ENCODE results near the gene CYP46A1.

CYP46A1 gene

GRCh38 chr14:99724939-99725773, 41.1 kb downstream of the CYP46A1 start:
- Histone ChIP-seq H3K27me3 (ENCODE audit: control insufficient read depth, insufficient read depth, low read length) (no peaks in the 10 kb centered on the region), H3K4me1 (ENCODE audit: control insufficient read depth, insufficient read depth, low read length) (peaks cover 1% of the 10 kb centered on the region; the same call in 1 of the 2 replicates), H3K4me3 (ENCODE audit: low read length) (no peak overlapping the region), H3K27ac (ENCODE audit: low read length) (no peak overlapping the region), H3K36me3 (ENCODE audit: control insufficient read depth, insufficient read depth, low read length) (no peaks in the 10 kb centered on the region; the same call in 1 of the 2 replicates), H3K9me3 (ENCODE audit: control insufficient read depth, insufficient read depth, low read length) (no peaks in the 10 kb centered on the region)
- DNase-seq (ENCODE audit: low read depth, low spot score): no peak
- no CpG with 5 or more reads among the region's 15 CpGs for WGBS (ENCODE audit: insufficient coverage, insufficient read length)

- no CpG with 5 or more reads among the region's 18 CpGs for WGBS (ENCODE audit: insufficient coverage, insufficient read length)
- H3K27me3 ChIP-seq (ENCODE audit: control insufficient read depth, insufficient read depth, low read length): no peaks in the 10 kb centered on the region
- H3K4me1 ChIP-seq (ENCODE audit: control insufficient read depth, insufficient read depth, low read length): peaks cover 4% of the 10 kb centered on the region; the same call in 1 of the 2 replicates
- no peak for DNase-seq (ENCODE audit: low read depth, low spot score)
- H3K9me3 ChIP-seq (ENCODE audit: control insufficient read depth, insufficient read depth, low read length): no peaks in the 10 kb centered on the region
- H3K36me3 ChIP-seq (ENCODE audit: control insufficient read depth, insufficient read depth, low read length): no peaks in the 10 kb centered on the region; the same call in 1 of the 2 replicates
- H3K27ac ChIP-seq (ENCODE audit: low read length): no peak overlapping the region
- no peak overlapping the region for H3K4me3 ChIP-seq (ENCODE audit: low read length)
Observed at GRCh38 chr14:99725774-99726537, 41.9 kb downstream of the CYP46A1 start.

GRCh38 chr14:99726538-99727095, 42.5 kb downstream of the CYP46A1 start:
- Histone ChIP-seq H3K4me1 (ENCODE audit: control insufficient read depth, insufficient read depth, low read length) (peaks cover 3% of the 10 kb centered on the region; the same call in 1 of the 2 replicates), H3K9me3 (ENCODE audit: control insufficient read depth, insufficient read depth, low read length) (no peaks in the 10 kb centered on the region), H3K4me3 (ENCODE audit: low read length) (no peak overlapping the region), H3K36me3 (ENCODE audit: control insufficient read depth, insufficient read depth, low read length) (no peaks in the 10 kb centered on the region; the same call in 1 of the 2 replicates), H3K27me3 (ENCODE audit: control insufficient read depth, insufficient read depth, low read length) (no peaks in the 10 kb centered on the region), H3K27ac (ENCODE audit: low read length) (no peak overlapping the region)
- no peak for DNase-seq (ENCODE audit: low read depth, low spot score)
- WGBS (ENCODE audit: insufficient coverage, insufficient read length): no CpG with 5 or more reads among the region's 26 CpGs

- no peak for DNase-seq (ENCODE audit: low read depth, low spot score)
- Histone ChIP-seq H3K27ac (ENCODE audit: low read length) (no peak overlapping the region), H3K9me3 (ENCODE audit: control insufficient read depth, insufficient read depth, low read length) (no peaks in the 10 kb centered on the region), H3K4me3 (ENCODE audit: low read length) (no peak overlapping the region), H3K36me3 (ENCODE audit: control insufficient read depth, insufficient read depth, low read length) (no peaks in the 10 kb centered on the region; the same call in 1 of the 2 replicates), H3K4me1 (ENCODE audit: control insufficient read depth, insufficient read depth, low read length) (peaks cover 3% of the 10 kb centered on the region; the same call in 1 of the 2 replicates), H3K27me3 (ENCODE audit: control insufficient read depth, insufficient read depth, low read length) (no peaks in the 10 kb centered on the region)
- WGBS (ENCODE audit: insufficient coverage, insufficient read length): no CpG with 5 or more reads among the region's 25 CpGs
Observed at GRCh38 chr14:99727096-99727870, 43.2 kb downstream of the CYP46A1 start.

- DNase-seq (ENCODE audit: low read depth, low spot score): no peak
- Histone ChIP-seq H3K4me1 (ENCODE audit: control insufficient read depth, insufficient read depth, low read length) (peaks cover 3% of the 10 kb centered on the region; the same call in 1 of the 2 replicates), H3K36me3 (ENCODE audit: control insufficient read depth, insufficient read depth, low read length) (no peaks in the 10 kb centered on the region; the same call in 1 of the 2 replicates), H3K4me3 (ENCODE audit: low read length) (no peak overlapping the region), H3K27ac (ENCODE audit: low read length) (no peak overlapping the region), H3K9me3 (ENCODE audit: control insufficient read depth, insufficient read depth, low read length) (no peaks in the 10 kb centered on the region), H3K27me3 (ENCODE audit: control insufficient read depth, insufficient read depth, low read length) (no peaks in the 10 kb centered on the region)
- no CpG with 5 or more reads among the region's 16 CpGs for WGBS (ENCODE audit: insufficient coverage, insufficient read length)
Observed at GRCh38 chr14:99728231-99728920, 44.3 kb downstream of the CYP46A1 start.

GRCh38 chr14:99728981-99729451, 44.9 kb downstream of the CYP46A1 start:
- DNase-seq (ENCODE audit: low read depth, low spot score): no peak
- no CpG with 5 or more reads among the region's 4 CpGs for WGBS (ENCODE audit: insufficient coverage, insufficient read length)
- H3K4me3 ChIP-seq (ENCODE audit: low read length): no peak overlapping the region
- no peaks in the 10 kb centered on the region for H3K9me3 ChIP-seq (ENCODE audit: control insufficient read depth, insufficient read depth, low read length)
- no peak overlapping the region for H3K27ac ChIP-seq (ENCODE audit: low read length)
- H3K4me1 ChIP-seq (ENCODE audit: control insufficient read depth, insufficient read depth, low read length): peaks cover 3% of the 10 kb centered on the region; the same call in 1 of the 2 replicates
- no peaks in the 10 kb centered on the region; the same call in 1 of the 2 replicates for H3K36me3 ChIP-seq (ENCODE audit: control insufficient read depth, insufficient read depth, low read length)
- H3K27me3 ChIP-seq (ENCODE audit: control insufficient read depth, insufficient read depth, low read length): no peaks in the 10 kb centered on the region

GRCh38 chr14:99729991-99730875, 46.1 kb downstream of the CYP46A1 start:
- peak overlapping the region; percentile 69; the same call in 1 of the 2 replicates for H3K4me3 ChIP-seq (ENCODE audit: low read length)
- no peaks in the 10 kb centered on the region; the same call in 1 of the 2 replicates for H3K36me3 ChIP-seq (ENCODE audit: control insufficient read depth, insufficient read depth, low read length)
- H3K4me1 ChIP-seq (ENCODE audit: control insufficient read depth, insufficient read depth, low read length): peaks cover 3% of the 10 kb centered on the region; the same call in 1 of the 2 replicates
- no peaks in the 10 kb centered on the region for H3K9me3 ChIP-seq (ENCODE audit: control insufficient read depth, insufficient read depth, low read length)
- H3K27ac ChIP-seq (ENCODE audit: low read length): no peak overlapping the region
- no CpG with 5 or more reads among the region's 75 CpGs for WGBS (ENCODE audit: insufficient coverage, insufficient read length)
- no peaks in the 10 kb centered on the region for H3K27me3 ChIP-seq (ENCODE audit: control insufficient read depth, insufficient read depth, low read length)
- peak; percentile 57 for DNase-seq (ENCODE audit: low read depth, low spot score)

GRCh38 chr14:99730876-99731546, 46.9 kb downstream of the CYP46A1 start:
- no CpG with 5 or more reads among the region's 13 CpGs for WGBS (ENCODE audit: insufficient coverage, insufficient read length)

More at GRCh38 chr14:99730876-99731546, 46.9 kb downstream of the CYP46A1 start:
- Histone ChIP-seq H3K9me3 (ENCODE audit: control insufficient read depth, insufficient read depth, low read length) (no peaks in the 10 kb centered on the region), H3K36me3 (ENCODE audit: control insufficient read depth, insufficient read depth, low read length) (no peaks in the 10 kb centered on the region; the same call in 1 of the 2 replicates), H3K27ac (ENCODE audit: low read length) (no peak overlapping the region), H3K4me3 (ENCODE audit: low read length) (no peak overlapping the region), H3K27me3 (ENCODE audit: control insufficient read depth, insufficient read depth, low read length) (no peaks in the 10 kb centered on the region), H3K4me1 (ENCODE audit: control insufficient read depth, insufficient read depth, low read length) (peaks cover 3% of the 10 kb centered on the region; the same call in 1 of the 2 replicates)
- DNase-seq (ENCODE audit: low read depth, low spot score): no peak
